Measurements from ENCODE around the gene ZNF581.

GRCh38 chr19:55667006-55667381, 23.5 kb downstream of the ZNF581 start:
- no peak for TF ChIP-seq CTCF (IDR thresholded peaks at IDR 0.05; ENCODE audit: low read depth, low read length, missing input control)
- no peak for TF ChIP-seq TAF1 (conservative IDR thresholded peaks at IDR 0.05)
- TF ChIP-seq ATF3 (IDR thresholded peaks at IDR 0.05), result no peak

Data from liver (tissue), 3 donors.